Endothelial cell of umbilical vein (primary cell): ENCODE data around the gene C12orf43.

Experiments
- CTCF ChIP-seq, 2 donors: IDR thresholded peaks; 1 replicate in 1 of 2; 2 replicates in 1 of 2; pipeline ENCODE4 v1.5.1; 2011; ENCODE audit warnings: low read length in 2 of 2, mild to moderate bottlenecking in 2 of 2, moderate library complexity in 2 of 2, control low read depth in 1 of 2, inconsistent platforms in 1 of 2, low read depth in 1 of 2; ENCODE audit not compliant: insufficient read depth in 1 of 2; ENCODE audit errors: extremely low read depth in 1 of 2
- EZH2 ChIP-seq: IDR thresholded peaks from 2 replicates; pipeline ENCODE4 v1.6.1; 2012; ENCODE audit warnings: borderline replicate concordance, low read depth, mild to moderate bottlenecking, moderate library complexity, low read length, inconsistent platforms; ENCODE audit not compliant: severe bottlenecking
- MAX ChIP-seq: IDR thresholded peaks from 2 replicates; pipeline ENCODE4 v1.6.1; 2011; ENCODE audit not compliant: insufficient read depth, insufficient read length
- POLR2A ChIP-seq: IDR thresholded peaks from 2 replicates; pipeline ENCODE4 v1.6.1; 2012; ENCODE audit warnings: low read depth, mild to moderate bottlenecking, control low read depth, low read length
- POLR2AphosphoS5 ChIP-seq: IDR thresholded peaks from 2 replicates; pipeline ENCODE4 v1.6.1; 2012; ENCODE audit warnings: low read depth, mild to moderate bottlenecking, control low read depth, low read length, moderate library complexity; ENCODE audit not compliant: insufficient read depth

GRCh38 chr12:121038861-121039668, 22.8 kb upstream of the C12orf43 start, which contains the start of gene OASL:
- no peak for TF ChIP-seq CTCF (IDR thresholded peaks at IDR 0.05; ENCODE audit: extremely low read depth in 1 of 2, insufficient read depth in 1 of 2, low read depth in 1 of 2, low read length in 2 of 2)
- no peak for TF ChIP-seq EZH2
- TF ChIP-seq POLR2AphosphoS5, result no peak
- no peak for TF ChIP-seq MAX
- no peak for TF ChIP-seq POLR2A
